HFF-Myc (cell line): ENCODE measurements around the gene NDUFB10.

Experiments used
- DNase-seq: peaks from one replicate; pipeline ENCODE4 v3.0.0-alpha.2; 2011; ENCODE audit warnings: low read depth; ENCODE audit errors: extremely low read depth
- H3K4me3 ChIP-seq: replicated peaks from 2 replicates; pipeline ENCODE4 v1.5.1; 2011; ENCODE audit warnings: low read depth, mild to moderate bottlenecking, control low read depth, low read length
- CTCF ChIP-seq: IDR thresholded peaks from 2 replicates; pipeline ENCODE4 v1.5.1; 2012; ENCODE audit warnings: mild to moderate bottlenecking, low read depth, low read length, control low read depth; ENCODE audit errors: missing control alignments

NDUFB10 gene

GRCh38 chr16:1929105-1929504 lies 30.2 kb upstream of the NDUFB10 start:
- TF ChIP-seq CTCF, result no peak
- peak overlapping the region; percentile 36 for H3K4me3 ChIP-seq
- DNase-seq, result no peak

- DNase-seq, result no peak
- peak; percentile 72 for TF ChIP-seq CTCF
- peak overlapping the region; percentile 36 for H3K4me3 ChIP-seq
These were observed 29.6 kb upstream of the NDUFB10 start for GRCh38 chr16:1929578-1930337.

GRCh38 chr16:1930338-1930720 lies 29.0 kb upstream of the NDUFB10 start:
- H3K4me3 ChIP-seq, result no peak overlapping the region
- no peak for DNase-seq
- TF ChIP-seq CTCF, result no peak

GRCh38 chr16:1932050-1933028 lies 27.0 kb upstream of the NDUFB10 start:
- no peak for DNase-seq
- TF ChIP-seq CTCF, result peak; percentile 19

GRCh38 chr16:1933097-1933661 lies 26.2 kb upstream of the NDUFB10 start:
- no peak for DNase-seq

More at GRCh38 chr16:1932050-1933028, 27.0 kb upstream of the NDUFB10 start:
- no peak overlapping the region for H3K4me3 ChIP-seq

More at GRCh38 chr16:1933097-1933661, 26.2 kb upstream of the NDUFB10 start:
- H3K4me3 ChIP-seq, result no peak overlapping the region
- no peak for TF ChIP-seq CTCF
